Colonic mucosa (tissue), 4 donors: ENCODE results near the gene EML4. TPM values are rescaled to one million over a fixed set of nuclear protein-coding genes. Genes with fewer than 3 reads are reported as not detected.

ENCODE experiments used
- DNase-seq: peaks from one replicate; pipeline ENCODE4 v3.0.0-alpha.2; 2020
- H3K27ac ChIP-seq: fragments of 200-600 bp; one replicate; pipeline ENCODE4 v1.8.0; 2021
- H3K27me3 ChIP-seq: fragments of 200-600 bp; one replicate; pipeline ENCODE4 v1.8.0; 2021
- H3K36me3 ChIP-seq: fragments of 200-600 bp; one replicate; pipeline ENCODE4 v1.8.0; 2021
- H3K4me1 ChIP-seq: fragments of 200-600 bp; one replicate; pipeline ENCODE4 v1.8.0; 2021; ENCODE audit warnings: mild to moderate bottlenecking
- H3K4me3 ChIP-seq: fragments of 200-600 bp; one replicate; pipeline ENCODE4 v1.8.0; 2021
- H3K9ac ChIP-seq, 2 donors: one replicate each; pipeline ENCODE4 v1.7.0; 2013; ENCODE audit warnings: control low read depth in 2 of 2, low read depth in 2 of 2, low read length in 2 of 2
- H3K9me3 ChIP-seq: fragments of 200-600 bp; one replicate; pipeline ENCODE4 v1.8.0; 2021
- CTCF ChIP-seq: fragments of 200-600 bp; IDR thresholded peaks from one replicate; pipeline ENCODE4 v1.8.0; 2022; ENCODE audit warnings: antibody characterized with exemption, mild to moderate bottlenecking
- intact Hi-C: fragments of 100-400 bp; cut with DNase I; formaldehyde crosslinking; loops from one replicate; pipeline ENCODE4 v1.14.1; 2022
- total RNA-seq, 2 donors: library from RNA; stranded (reverse); fragmentation: NEBNext Ultra II Directional in 1 of 2; extraction: Animal tissue kit (Norgen Biotek cat#: 25700) in 1 of 2; gene quantifications; one replicate each; pipeline ENCODE4 v1.2.1, GENCODE V29; 2021
- donor health status: healthy.
- donor health status: DM: no; HTN: no; CAD: no.
- donor health status: DM: no; HTN: no; CAD: no.

Gene EML4
- total RNA-seq, 2 donors from 2014 or later = 82.1 to 103 TPM

- Histone ChIP-seq H3K4me1 (no peaks in the 10 kb centered on the region), H3K9ac (no peak overlapping the region), H3K9me3 (no peaks in the 10 kb centered on the region), H3K27me3 (no peaks in the 10 kb centered on the region), H3K27ac (no peak overlapping the region), H3K4me3 (no peak overlapping the region), H3K36me3 (peaks cover 3% of the 10 kb centered on the region)
- intact Hi-C loops = no loop called here
- no peak for DNase-seq
- no peak for TF ChIP-seq CTCF
These were observed 134.1 kb downstream of the EML4 start for GRCh38 chr2:42303252-42303651.

- no peak overlapping the region for H3K4me3 ChIP-seq
- no peaks in the 10 kb centered on the region for H3K27me3 ChIP-seq
- DNase-seq = no peak
- H3K9me3 ChIP-seq = no peaks in the 10 kb centered on the region
- no peak overlapping the region for H3K27ac ChIP-seq
- H3K36me3 ChIP-seq = peaks cover 3% of the 10 kb centered on the region
- H3K4me1 ChIP-seq = no peaks in the 10 kb centered on the region
- intact Hi-C loops = no loop called here
- H3K9ac ChIP-seq = no peak overlapping the region
- no peak for TF ChIP-seq CTCF
These were observed 135.0 kb downstream of the EML4 start for GRCh38 chr2:42304059-42304713.

GRCh38 chr2:42307180-42307579 is 138.0 kb downstream of the EML4 start:
- Histone ChIP-seq H3K36me3 (peaks cover 3% of the 10 kb centered on the region), H3K4me1 (no peaks in the 10 kb centered on the region), H3K4me3 (no peak overlapping the region), H3K9ac (no peak overlapping the region), H3K27me3 (no peaks in the 10 kb centered on the region), H3K9me3 (no peaks in the 10 kb centered on the region), H3K27ac (no peak overlapping the region)
- intact Hi-C loops = no loop called here
- TF ChIP-seq CTCF = no peak
- DNase-seq = no peak

GRCh38 chr2:42309366-42309765 is 140.2 kb downstream of the EML4 start:
- no peak overlapping the region for H3K4me3 ChIP-seq
- DNase-seq = no peak
- no peak overlapping the region for H3K9ac ChIP-seq
- H3K4me1 ChIP-seq = no peaks in the 10 kb centered on the region
- intact Hi-C loops = no loop called here
- no peaks in the 10 kb centered on the region for H3K9me3 ChIP-seq
- no peaks in the 10 kb centered on the region for H3K27me3 ChIP-seq
- H3K36me3 ChIP-seq = no peaks in the 10 kb centered on the region
- TF ChIP-seq CTCF = no peak
- no peak overlapping the region for H3K27ac ChIP-seq

- intact Hi-C loops = no loop called here
- Histone ChIP-seq H3K4me3 (no peak overlapping the region), H3K4me1 (no peaks in the 10 kb centered on the region), H3K9me3 (no peaks in the 10 kb centered on the region), H3K27ac (no peak overlapping the region), H3K36me3 (no peaks in the 10 kb centered on the region), H3K27me3 (no peaks in the 10 kb centered on the region), H3K9ac (no peak overlapping the region)
- TF ChIP-seq CTCF = no peak
- DNase-seq = no peak
These were observed 140.9 kb downstream of the EML4 start for GRCh38 chr2:42310007-42310515.
